ENCODE data around the gene EZR.

The EZR gene

GRCh38 chr6:158816329-158816728 lies 2.8 kb downstream of the EZR start:
- H3K4me1 Mint-ChIP-seq = peaks cover 70% of the 10 kb centered on the region
- peaks cover 66% of the 10 kb centered on the region for H3K36me3 Mint-ChIP-seq (ENCODE audit: low read depth)
- ATAC-seq (no peak), DNase-seq (no peak)
- peak overlapping the region; percentile 90 for H3K27ac Mint-ChIP-seq
- H3K9me3 Mint-ChIP-seq = peaks cover 3% of the 10 kb centered on the region
- H3K4me3 Mint-ChIP-seq = peak overlapping the region; percentile 98
- no peaks in the 10 kb centered on the region for H3K27me3 Mint-ChIP-seq

- Mint-ChIP-seq H3K27ac (peak overlapping the region; percentile 90), H3K36me3 (ENCODE audit: low read depth) (peaks cover 69% of the 10 kb centered on the region), H3K9me3 (peaks cover 3% of the 10 kb centered on the region), H3K27me3 (no peaks in the 10 kb centered on the region), H3K4me1 (peaks cover 72% of the 10 kb centered on the region), H3K4me3 (peak overlapping the region; percentile 98)
- DNase-seq (no peak), ATAC-seq (no peak)
These were observed 3.3 kb downstream of the EZR start for GRCh38 chr6:158815907-158816306.

- Mint-ChIP-seq H3K27me3 (no peaks in the 10 kb centered on the region), H3K36me3 (ENCODE audit: low read depth) (peaks cover 73% of the 10 kb centered on the region), H3K4me1 (peaks cover 77% of the 10 kb centered on the region), H3K27ac (peak overlapping the region; percentile 90), H3K9me3 (peaks cover 3% of the 10 kb centered on the region), H3K4me3 (peak overlapping the region; percentile 98)
- no peak for ATAC-seq
- no peak for DNase-seq
These were observed 3.8 kb downstream of the EZR start for GRCh38 chr6:158815379-158815724.

DNA sequence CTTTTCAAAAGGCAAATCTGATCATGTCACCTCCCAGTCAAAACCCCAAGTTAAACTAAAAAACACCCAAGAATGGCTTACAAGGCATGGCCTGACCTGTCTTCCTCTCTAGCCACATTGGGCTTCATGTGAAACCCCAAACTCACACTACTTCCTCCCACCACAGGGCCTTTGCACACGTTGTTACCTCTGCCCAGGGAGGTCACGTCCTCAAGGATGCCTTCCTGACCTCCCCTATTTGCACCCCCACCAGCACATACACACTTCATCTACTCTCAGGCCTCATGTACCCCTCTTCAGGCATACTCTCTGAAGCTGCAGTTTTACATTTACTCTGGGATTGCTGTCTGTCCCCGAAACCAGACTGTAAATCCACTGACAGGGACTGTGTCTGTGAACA lies 6.1 kb downstream of the EZR start:
- Mint-ChIP-seq H3K36me3 (ENCODE audit: low read depth) (peaks cover 92% of the 10 kb centered on the region), H3K4me3 (peak overlapping the region; percentile 98), H3K4me1 (peaks cover 91% of the 10 kb centered on the region), H3K27me3 (no peaks in the 10 kb centered on the region), H3K27ac (peak overlapping the region; percentile 90), H3K9me3 (no peaks in the 10 kb centered on the region)
- ATAC-seq = no peak
- DNase-seq = no peak

DNA sequence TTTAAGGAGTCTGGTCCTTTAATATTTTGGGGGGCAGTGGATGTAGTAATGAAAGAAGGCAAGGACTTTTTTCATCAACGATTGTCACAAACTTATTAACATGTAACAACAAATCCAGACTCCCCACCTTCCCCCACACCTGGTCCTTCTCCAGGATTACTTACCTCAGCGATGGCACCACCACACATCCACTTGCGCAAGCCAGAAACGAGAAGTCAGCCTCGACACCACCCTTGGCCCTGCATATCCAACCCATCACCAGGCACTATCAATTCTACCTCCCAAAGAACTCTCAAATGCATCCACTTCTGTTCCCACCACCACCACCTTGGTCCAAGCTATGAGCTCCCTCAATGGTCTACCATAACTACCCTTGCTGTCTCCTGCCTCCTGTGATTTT lies 6.6 kb downstream of the EZR start:
- Mint-ChIP-seq H3K36me3 (ENCODE audit: low read depth) (peaks cover 92% of the 10 kb centered on the region), H3K9me3 (no peaks in the 10 kb centered on the region), H3K4me3 (peak overlapping the region; percentile 98), H3K27ac (peak overlapping the region; percentile 90), H3K4me1 (peaks cover 96% of the 10 kb centered on the region), H3K27me3 (no peaks in the 10 kb centered on the region)
- ATAC-seq = no peak
- no peak for DNase-seq

DNA sequence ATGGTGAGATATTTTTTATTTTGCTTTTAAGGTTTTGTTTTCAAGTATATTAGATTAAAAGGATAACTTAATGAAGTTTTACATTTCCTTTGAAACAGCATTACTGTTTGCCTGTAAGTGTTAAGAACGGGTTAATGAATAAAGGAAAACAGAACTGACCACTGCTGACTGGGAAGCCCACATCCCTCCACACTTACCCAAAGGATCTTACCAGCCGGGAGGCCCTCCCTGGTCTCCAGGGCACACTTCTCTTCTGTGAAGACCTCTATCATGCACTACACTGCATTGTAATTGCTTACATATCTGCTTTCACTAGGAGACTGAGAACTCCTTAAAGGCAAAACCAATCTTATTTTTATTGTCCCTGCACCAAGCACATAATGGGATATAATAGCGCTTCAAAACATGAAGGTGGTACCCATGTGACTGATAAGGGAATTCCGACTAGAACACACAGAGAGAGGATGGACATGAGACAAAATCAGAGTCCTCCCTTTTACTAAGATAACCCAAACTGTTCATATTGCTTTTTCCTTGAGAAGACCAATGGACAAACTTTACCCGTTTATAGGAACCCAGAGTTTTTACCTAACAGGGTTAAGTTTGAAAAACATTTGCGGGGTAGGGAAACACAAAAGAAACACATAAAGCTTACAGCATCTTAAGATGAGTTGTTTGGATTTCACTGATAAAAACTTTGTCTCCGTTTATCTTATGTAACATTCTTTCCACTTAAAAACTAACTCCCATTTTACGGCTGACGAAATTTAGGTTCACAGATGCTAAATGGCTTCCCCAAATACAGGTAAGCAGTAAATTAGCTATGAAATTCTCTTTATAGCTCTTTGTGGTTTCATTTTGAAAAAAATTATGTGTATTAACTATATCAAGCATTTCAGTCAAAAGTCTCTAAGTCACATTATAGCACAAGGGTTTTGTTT lies 8.7 kb downstream of the EZR start:
- Mint-ChIP-seq H3K4me1 (peaks cover 99% of the 10 kb centered on the region), H3K9me3 (no peaks in the 10 kb centered on the region), H3K27ac (peak overlapping the region; percentile 32), H3K27me3 (no peaks in the 10 kb centered on the region), H3K36me3 (ENCODE audit: low read depth) (peaks cover 90% of the 10 kb centered on the region), H3K4me3 (no peak overlapping the region)
- ATAC-seq = no peak
- DNase-seq = no peak

DNA sequence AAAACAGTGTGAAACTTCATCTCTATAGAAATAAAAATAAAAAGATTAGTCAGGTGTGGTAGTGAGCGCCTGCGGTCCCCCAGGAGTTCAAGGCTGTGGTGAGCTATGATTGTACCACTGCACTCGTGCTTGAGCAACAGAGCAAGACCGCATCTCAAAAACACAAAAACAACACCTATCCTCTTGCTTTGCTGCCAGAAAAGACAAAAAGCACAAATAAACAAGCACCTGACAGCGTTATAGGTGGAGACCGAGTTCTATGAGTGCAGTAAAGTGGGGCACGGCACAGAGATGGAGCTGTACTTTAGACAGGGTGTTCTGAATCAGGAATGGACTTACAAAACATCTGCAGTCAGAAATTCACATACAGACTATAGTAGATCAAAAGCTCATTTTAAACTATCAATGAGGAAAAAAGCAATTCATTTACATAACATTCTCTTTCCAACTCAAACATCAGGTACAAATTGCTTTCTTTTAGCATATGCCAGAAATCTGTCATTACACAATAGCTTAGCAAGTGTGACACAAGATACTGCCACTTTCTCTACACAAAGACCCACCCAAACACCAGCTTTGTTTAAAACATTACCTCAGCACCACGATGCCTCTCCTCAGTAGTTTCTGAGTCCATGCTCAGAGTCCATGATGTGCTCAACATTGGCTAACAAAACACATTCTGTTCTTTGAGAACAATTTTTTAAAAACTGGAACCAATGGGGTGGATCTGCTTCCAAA lies 10.1 kb downstream of the EZR start:
- no peaks in the 10 kb centered on the region for H3K27me3 Mint-ChIP-seq
- DNase-seq (no peak), ATAC-seq (no peak)
- H3K9me3 Mint-ChIP-seq = no peaks in the 10 kb centered on the region
- H3K36me3 Mint-ChIP-seq (ENCODE audit: low read depth) = peaks cover 82% of the 10 kb centered on the region
- peaks cover 97% of the 10 kb centered on the region for H3K4me1 Mint-ChIP-seq
- no peak overlapping the region for H3K4me3 Mint-ChIP-seq
- H3K27ac Mint-ChIP-seq = peak overlapping the region; percentile 70

GRCh38 chr6:158808442-158808833 lies 10.7 kb downstream of the EZR start:
- no peak for DNase-seq
- Mint-ChIP-seq H3K9me3 (no peaks in the 10 kb centered on the region), H3K27me3 (no peaks in the 10 kb centered on the region), H3K27ac (peak overlapping the region; percentile 7), H3K4me1 (peaks cover 97% of the 10 kb centered on the region), H3K36me3 (ENCODE audit: low read depth) (peaks cover 78% of the 10 kb centered on the region), H3K4me3 (peak overlapping the region; percentile 4)
- no peak for ATAC-seq

DNA sequence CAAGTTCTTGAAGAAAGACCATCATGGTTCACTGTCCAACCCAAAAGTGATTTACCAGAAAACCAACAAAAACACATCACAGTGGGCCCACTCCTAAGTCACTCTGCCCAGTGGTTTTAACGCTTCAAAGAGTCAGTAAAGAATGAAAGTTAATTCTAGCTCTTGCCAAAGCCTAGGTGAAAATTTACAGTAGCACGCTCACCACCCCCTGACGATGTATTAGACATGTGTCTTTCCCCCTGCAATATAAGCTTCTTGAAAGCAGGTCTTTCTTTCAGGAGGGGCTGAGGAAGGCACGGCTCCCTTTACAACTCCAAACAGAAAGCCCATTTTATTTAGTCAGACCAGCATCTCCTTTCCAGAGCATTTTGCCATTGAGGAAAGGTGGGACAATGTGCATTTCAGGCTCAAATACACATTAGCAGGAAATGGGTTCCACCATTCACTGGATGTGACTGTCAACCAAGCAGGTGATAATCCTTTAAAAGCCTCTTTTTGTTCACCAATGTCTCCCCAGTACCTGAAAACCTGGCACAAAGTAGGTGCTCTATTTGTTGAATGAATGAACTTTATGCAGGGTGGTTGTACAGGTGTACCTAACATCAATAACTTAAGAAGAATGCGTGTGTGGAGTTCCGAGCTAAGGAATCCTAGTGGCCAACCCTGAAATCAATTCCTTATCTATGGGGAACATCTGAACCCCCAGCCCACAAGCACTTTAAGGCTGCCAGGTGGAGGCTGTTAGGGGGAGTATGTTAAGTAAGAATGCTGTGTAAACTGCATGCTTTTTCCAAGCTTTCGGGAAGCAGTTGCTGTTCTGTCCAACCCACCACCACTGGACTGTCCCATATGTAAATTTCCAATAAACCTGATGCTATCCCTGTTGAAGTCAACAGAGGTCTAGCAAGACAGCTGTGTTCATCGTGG lies 11.4 kb downstream of the EZR start:
- Mint-ChIP-seq H3K4me1 (peaks cover 95% of the 10 kb centered on the region), H3K27me3 (no peaks in the 10 kb centered on the region), H3K4me3 (peak overlapping the region; percentile 12), H3K36me3 (ENCODE audit: low read depth) (peaks cover 71% of the 10 kb centered on the region), H3K27ac (peak overlapping the region; percentile 81), H3K9me3 (no peaks in the 10 kb centered on the region)
- ATAC-seq (no peak), DNase-seq (no peak)

- peak overlapping the region; percentile 0 for H3K27ac Mint-ChIP-seq
These were observed 13.3 kb downstream of the EZR start for GRCh38 chr6:158805698-158806377.

DNA sequence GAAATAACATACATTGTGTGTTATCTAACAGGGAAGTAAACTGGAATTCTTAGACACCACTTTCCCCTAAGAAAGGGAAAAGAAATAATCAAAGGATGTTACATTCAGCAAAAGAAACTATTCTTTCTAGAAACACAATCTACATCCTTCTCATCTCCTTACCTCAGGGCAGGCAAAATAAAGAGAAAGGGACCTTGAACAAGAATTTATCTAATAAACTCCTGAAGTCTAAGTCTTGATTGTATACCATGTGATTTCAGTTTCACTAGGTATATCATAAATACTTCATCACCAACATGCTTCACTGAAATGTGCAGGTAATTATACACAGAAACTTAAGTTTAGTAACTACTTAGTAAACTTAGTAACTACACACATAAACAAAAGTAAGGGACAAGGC lies 15.0 kb downstream of the EZR start:
- DNase-seq = no peak
- H3K9me3 Mint-ChIP-seq = no peaks in the 10 kb centered on the region
- peaks cover 47% of the 10 kb centered on the region for H3K36me3 Mint-ChIP-seq (ENCODE audit: low read depth)
- peak overlapping the region; percentile 69 for H3K4me3 Mint-ChIP-seq
- peak overlapping the region; percentile 88 for H3K27ac Mint-ChIP-seq
- H3K4me1 Mint-ChIP-seq = peaks cover 96% of the 10 kb centered on the region
- no peak for ATAC-seq
- no peaks in the 10 kb centered on the region for H3K27me3 Mint-ChIP-seq

More at GRCh38 chr6:158805698-158806377, 13.3 kb downstream of the EZR start:
- Mint-ChIP-seq H3K4me3 (peak overlapping the region; percentile 30), H3K27me3 (no peaks in the 10 kb centered on the region), H3K9me3 (no peaks in the 10 kb centered on the region), H3K36me3 (ENCODE audit: low read depth) (peaks cover 59% of the 10 kb centered on the region), H3K4me1 (peaks cover 96% of the 10 kb centered on the region)
- no peak for DNase-seq
- no peak for ATAC-seq

- ATAC-seq (peak; percentile 55), DNase-seq (no peak)
- H3K4me1 Mint-ChIP-seq = peaks cover 96% of the 10 kb centered on the region
- H3K27me3 Mint-ChIP-seq = no peaks in the 10 kb centered on the region
- H3K9me3 Mint-ChIP-seq = no peaks in the 10 kb centered on the region
- H3K36me3 Mint-ChIP-seq (ENCODE audit: low read depth) = peaks cover 45% of the 10 kb centered on the region
- H3K4me3 Mint-ChIP-seq = peak overlapping the region; percentile 69
- peak overlapping the region; percentile 88 for H3K27ac Mint-ChIP-seq
These were observed 15.4 kb downstream of the EZR start for GRCh38 chr6:158803733-158804143.

GRCh38 chr6:158801655-158802294 lies 17.4 kb downstream of the EZR start:
- Mint-ChIP-seq H3K4me3 (no peak overlapping the region), H3K27ac (no peak overlapping the region), H3K4me1 (peaks cover 96% of the 10 kb centered on the region), H3K36me3 (ENCODE audit: low read depth) (peaks cover 32% of the 10 kb centered on the region), H3K27me3 (no peaks in the 10 kb centered on the region), H3K9me3 (no peaks in the 10 kb centered on the region)
- no peak for ATAC-seq
- DNase-seq = no peak

Data from activated naive CD8-positive, alpha-beta T cell treated with anti-CD3 and anti-CD28 coated beads, Interleukin-2, amount 50 U/mL, for 24 hours (primary cell).